Sigmoid colon (tissue), 7 donors: ENCODE measurements around the gene SYNGR3. TPM values are rescaled to one million over a fixed set of nuclear protein-coding genes. Genes with fewer than 3 reads are reported as not detected.

Source experiments
- DNase-seq: peaks from one replicate; pipeline ENCODE4 v3.0.0-alpha.2; 2019
- H3K27ac ChIP-seq, 4 donors: fragments of 200-600 bp; sonication (generic); one replicate each; pipeline ENCODE4 v1.5.1; 2016 to 2019; ENCODE audit warnings: mild to moderate bottlenecking in 1 of 4
- H3K27me3 ChIP-seq, 3 donors: fragments of 200-600 bp; sonication (generic); one replicate each; pipeline ENCODE4 v1.5.1; 2019; ENCODE audit warnings: mild to moderate bottlenecking in 1 of 3
- H3K36me3 ChIP-seq, 4 donors: fragments of 200-600 bp; sonication (generic); one replicate each; pipeline ENCODE4 v1.5.1; 2016 to 2019
- H3K4me1 ChIP-seq, 4 donors: fragments of 200-600 bp; sonication (generic); one replicate each; pipeline ENCODE4 v1.5.1; 2017 to 2019
- H3K4me3 ChIP-seq, 4 donors: fragments of 200-600 bp; sonication (generic); one replicate each; pipeline ENCODE4 v1.5.1; 2017 to 2019; ENCODE audit warnings: mild to moderate bottlenecking in 2 of 4, moderate library complexity in 1 of 4
- H3K9me3 ChIP-seq, 4 donors: fragments of 200-600 bp in 3 of 4; sonication (generic) in 3 of 4; one replicate each; pipeline versions ENCODE4 v1.5.1 to v1.6.1; 2013 to 2019
- CTCF ChIP-seq, 4 experiments: fragments of 450-650 bp in 3 of 4; fragments of 200-600 bp in 1 of 4; IDR thresholded peaks; one replicate each; pipeline ENCODE4 v1.5.1; 2016 to 2019; ENCODE audit warnings: antibody characterized with exemption in 4 of 4, mild to moderate bottlenecking in 3 of 4, moderate library complexity in 2 of 4
- EP300 ChIP-seq, 4 donors: sonication (generic); formaldehyde crosslinking; IDR thresholded peaks; one replicate each; pipeline ENCODE4 v1.6.1; 2017; ENCODE audit warnings: antibody characterized with exemption in 4 of 4
- POLR2A ChIP-seq, 2 donors: fragments of 450-650 bp; IDR thresholded peaks; one replicate each; pipeline ENCODE4 v1.6.1; 2016; ENCODE audit warnings: antibody characterized with exemption in 2 of 2, mild to moderate bottlenecking in 2 of 2, moderate library complexity in 2 of 2
- POLR2AphosphoS5 ChIP-seq, 4 donors: sonication (generic); formaldehyde crosslinking; IDR thresholded peaks; one replicate each; pipeline ENCODE4 v1.6.1; 2017; ENCODE audit warnings: antibody characterized with exemption in 4 of 4
- WGBS, 2 donors: extraction: QIAGEN DNeasy Blood & Tissue Kit; methylation state at CpG; one replicate each; pipeline ENCODE4 v1.1.7; 2013; 5-methylcytosine and 5-hydroxymethylcytosine counted together
- intact Hi-C: fragments of 100-400 bp; cut with DNase I; formaldehyde crosslinking; loops from one replicate; pipeline ENCODE4 v1.15.1; 2023
- polyA plus RNA-seq, 3 donors: library from polyadenylated mRNA; stranded (reverse); fragments of 200-250 nt; gene quantifications; one replicate each; pipeline ENCODE4 v1.2.3, GENCODE V29; 2013
- total RNA-seq, 4 donors: library from RNA; depleted of rRNA; stranded (reverse); fragments of >200 nt; gene quantifications; one replicate each; pipeline ENCODE4 v1.1.0, GENCODE V29; 2016
- donor health status: healthy with polysubstance abuse.
- donor health status: Bipolar disorder and iron deficiency.
- donor health status: healthy.

SYNGR3 gene
- total and polyA plus RNA-seq, 7 donors: 0.60 to 8.3 (median 4.0) TPM

GRCh38 chr16:1978476-1979120 is 11.2 kb upstream of the SYNGR3 start:
- no peak overlapping the region for H3K27ac ChIP-seq
- H3K4me1 ChIP-seq: peaks cover 0 to 17% (median 10%) of the 10 kb centered on the region in 4 donors
- intact Hi-C loops: no loop called here
- 35 to 74% methylated on average over 37 of the region's 37 CpGs for WGBS, 2 donors
- no peak for DNase-seq
- no peak overlapping the region for H3K4me3 ChIP-seq
- peaks cover 43 to 52% (median 45%) of the 10 kb centered on the region in 4 donors for H3K36me3 ChIP-seq
- no peaks in the 10 kb centered on the region for H3K9me3 ChIP-seq
- no peak for TF ChIP-seq EP300 (IDR thresholded peaks at IDR 0.05)
- TF ChIP-seq CTCF (IDR thresholded peaks at IDR 0.05): no peak
- TF ChIP-seq POLR2AphosphoS5 (IDR thresholded peaks at IDR 0.05): no peak
- no peak for TF ChIP-seq POLR2A (IDR thresholded peaks at IDR 0.05)
- H3K27me3 ChIP-seq: peaks cover 35 to 94% (median 71%) of the 10 kb centered on the region in 3 donors

- 6 to 23% methylated on average over 70 of the region's 70 CpGs for WGBS, 2 donors
- peaks cover 40 to 46% (median 42%) of the 10 kb centered on the region in 4 donors for H3K36me3 ChIP-seq
- no peak overlapping the region for H3K27ac ChIP-seq
- TF ChIP-seq CTCF (IDR thresholded peaks at IDR 0.05) (no peak), POLR2A (IDR thresholded peaks at IDR 0.05) (peak in 1 of 2 donors; percentile 51), EP300 (IDR thresholded peaks at IDR 0.05) (no peak), POLR2AphosphoS5 (IDR thresholded peaks at IDR 0.05) (peak in 1 of 4 donors; percentile 38)
- peaks cover 35 to 88% (median 71%) of the 10 kb centered on the region in 3 donors for H3K27me3 ChIP-seq
- no peak for DNase-seq
- H3K4me3 ChIP-seq: no peak overlapping the region
- intact Hi-C loops: no loop called here
- no peaks in the 10 kb centered on the region for H3K9me3 ChIP-seq
- peaks cover 0 to 19% (median 12%) of the 10 kb centered on the region in 4 donors for H3K4me1 ChIP-seq
These were observed 10.3 kb upstream of the SYNGR3 start for GRCh38 chr16:1979271-1980029.

GRCh38 chr16:1980030-1980769 is 9.6 kb upstream of the SYNGR3 start:
- H3K27me3 ChIP-seq: peaks cover 35 to 81% (median 71%) of the 10 kb centered on the region in 3 donors
- intact Hi-C loops: no loop called here
- DNase-seq: no peak
- no peaks in the 10 kb centered on the region for H3K9me3 ChIP-seq
- peaks cover 33 to 39% (median 35%) of the 10 kb centered on the region in 4 donors for H3K36me3 ChIP-seq
- H3K27ac ChIP-seq: no peak overlapping the region
- WGBS, 2 donors: 3 to 7% methylated on average over 53 of the region's 53 CpGs
- H3K4me1 ChIP-seq: peaks cover 0 to 27% (median 20%) of the 10 kb centered on the region in 4 donors
- no peak for TF ChIP-seq CTCF (IDR thresholded peaks at IDR 0.05)
- TF ChIP-seq POLR2AphosphoS5 (IDR thresholded peaks at IDR 0.05): no peak
- TF ChIP-seq POLR2A (IDR thresholded peaks at IDR 0.05): no peak
- no peak for TF ChIP-seq EP300 (IDR thresholded peaks at IDR 0.05)
- H3K4me3 ChIP-seq: no peak overlapping the region

GRCh38 chr16:1980770-1981087 is 9.0 kb upstream of the SYNGR3 start:
- Histone ChIP-seq H3K4me1 (peaks cover 0 to 31% (median 24%) of the 10 kb centered on the region in 4 donors), H3K27ac (no peak overlapping the region), H3K9me3 (no peaks in the 10 kb centered on the region), H3K4me3 (no peak overlapping the region), H3K27me3 (peaks cover 35 to 75% (median 67%) of the 10 kb centered on the region in 3 donors), H3K36me3 (peaks cover 28 to 38% (median 31%) of the 10 kb centered on the region in 4 donors)
- DNase-seq: no peak
- 8 to 21% methylated on average over 16 of the region's 16 CpGs for WGBS, 2 donors
- TF ChIP-seq CTCF (IDR thresholded peaks at IDR 0.05) (no peak), POLR2AphosphoS5 (IDR thresholded peaks at IDR 0.05) (no peak), EP300 (IDR thresholded peaks at IDR 0.05) (no peak), POLR2A (IDR thresholded peaks at IDR 0.05) (no peak)
- intact Hi-C loops: no loop called here
